HG02852 (cell line): ENCODE measurements around the gene TMEM145.
A peak's percentile ranks its signal among the peaks of the same experiment; 100 is the strongest.
"Not testable (repeated sequence)": the region's sequence is repeated elsewhere in the genome, so short reads cannot be mapped to it uniquely, and the experiment has no call there.

Experiments
- ATAC-seq: cut with Tn5 transposase; IDR thresholded peaks from one replicate; pipeline ENCODE4 v1.9.1; 2021; ENCODE audit warnings: mild to moderate bottlenecking, moderate library complexity; ENCODE audit not compliant: unreplicated experiment

The TMEM145 gene

DNA sequence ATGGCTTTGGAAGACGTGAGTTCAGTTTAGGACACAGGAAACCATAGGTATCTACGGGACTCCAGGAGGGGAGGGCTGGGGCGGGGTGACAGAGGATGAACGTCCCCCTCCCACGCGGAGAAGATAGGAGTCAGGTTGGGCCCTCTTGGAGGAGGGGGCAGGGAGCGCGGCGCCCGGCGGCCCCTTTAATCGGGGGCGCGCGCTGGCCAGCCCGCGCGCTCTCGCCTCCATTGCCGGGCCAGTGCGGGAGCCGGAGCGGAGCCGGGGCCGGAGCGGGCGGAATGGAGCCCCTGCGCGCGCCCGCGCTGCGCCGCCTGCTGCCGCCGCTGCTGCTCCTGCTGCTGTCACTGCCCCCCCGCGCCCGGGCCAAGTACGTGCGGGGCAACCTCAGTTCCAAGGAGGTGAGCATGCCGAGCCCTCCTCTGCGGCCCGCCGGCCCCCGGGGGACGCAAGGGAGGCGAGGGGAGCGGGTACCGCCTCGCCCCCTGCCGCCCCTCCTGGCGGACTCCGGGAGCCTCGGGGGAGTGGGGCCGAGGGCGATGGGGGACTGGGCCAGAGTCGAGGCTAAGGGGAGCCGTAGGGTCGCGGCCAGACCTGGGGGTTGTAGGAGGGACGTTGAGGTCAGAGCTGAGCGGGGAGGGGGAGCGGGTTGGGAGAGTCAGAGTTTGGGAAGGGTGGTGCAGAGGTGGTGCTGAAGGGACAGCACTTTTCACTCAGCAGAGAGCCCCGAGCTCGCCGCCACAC, at the start of gene TMEM145:
TSS of gene TMEM145 (plus strand) at position 214 of the 744 bp plus-strand sequence. CDS start at position 282, 68 bp downstream.
- no peak for ATAC-seq

DNA sequence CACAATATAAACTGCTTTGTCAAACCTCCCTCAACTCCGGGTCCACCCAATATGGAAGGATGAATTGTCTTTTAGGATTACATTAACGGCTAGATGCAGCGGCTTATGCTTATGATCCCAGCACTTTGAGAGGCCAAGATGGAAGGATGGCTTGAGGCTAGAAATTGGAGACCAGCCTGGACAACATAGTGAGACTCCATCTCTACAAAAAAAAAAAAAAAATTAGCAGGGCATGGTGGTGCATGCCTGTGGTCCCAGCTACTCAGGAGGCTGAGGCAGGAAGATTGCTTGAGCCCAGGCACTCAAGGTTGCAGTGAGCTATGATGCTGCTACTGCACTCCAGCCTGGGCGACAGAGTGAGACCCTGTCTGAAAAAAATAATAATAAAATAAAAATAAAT, 47.0 kb upstream of the TMEM145 start:
- not testable (repeated sequence) for ATAC-seq

DNA sequence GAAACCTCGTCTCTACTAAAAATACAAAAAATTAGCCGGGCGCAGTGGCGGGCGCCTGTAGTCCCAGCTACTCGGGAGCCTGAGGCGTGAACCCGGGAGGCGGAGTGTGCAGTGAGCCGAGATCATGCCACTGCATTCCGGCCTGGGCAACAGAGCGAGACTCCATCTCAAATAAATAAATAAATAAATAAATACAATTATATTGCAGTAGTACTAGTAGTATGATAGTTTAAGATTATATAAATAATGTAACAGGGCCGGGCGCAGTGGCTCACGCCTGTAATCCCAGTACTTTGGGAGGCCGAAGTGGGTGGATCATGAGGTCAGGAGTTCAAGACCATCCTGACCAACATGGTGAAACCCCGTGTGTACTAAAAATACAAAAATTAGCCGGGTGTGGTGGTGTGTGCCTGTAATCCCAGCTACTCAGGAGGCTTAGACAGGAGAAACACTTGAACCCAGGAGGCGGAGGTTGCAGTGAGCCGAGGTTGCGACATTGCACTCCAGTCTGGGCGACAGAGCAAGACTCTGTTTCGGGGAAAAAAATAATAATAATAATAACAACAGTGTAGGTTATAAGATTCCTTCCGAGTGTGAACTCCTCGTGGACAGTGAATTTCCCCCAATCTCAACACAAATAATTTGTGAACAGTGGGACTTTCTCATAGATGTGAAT, 46.0 kb upstream of the TMEM145 start:
- ATAC-seq: not testable (repeated sequence)

DNA sequence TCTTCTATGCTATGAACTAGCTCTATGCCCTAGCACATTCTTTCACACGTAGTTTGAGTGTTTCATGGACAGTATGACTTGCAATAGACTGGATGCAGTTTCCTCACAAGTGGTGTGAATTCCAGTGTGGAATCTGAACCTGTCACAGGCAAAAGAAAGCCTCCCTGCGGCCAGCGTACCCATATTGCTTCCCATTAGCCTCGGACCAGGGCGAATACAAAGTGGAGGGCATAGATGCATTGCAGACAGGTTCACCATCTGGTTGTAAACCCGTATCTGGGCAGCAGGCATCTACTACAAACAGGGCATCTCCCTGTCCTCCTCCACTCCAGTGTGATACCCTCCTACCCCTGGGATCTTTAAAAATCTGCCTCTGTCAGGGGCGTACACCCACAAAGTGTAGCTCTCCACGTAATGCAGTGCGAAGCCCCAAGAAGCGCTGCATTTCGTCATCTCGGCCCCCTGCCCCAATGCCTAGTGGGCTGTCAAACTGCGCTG, 45.4 kb upstream of the TMEM145 start:
- ATAC-seq: no peak

DNA sequence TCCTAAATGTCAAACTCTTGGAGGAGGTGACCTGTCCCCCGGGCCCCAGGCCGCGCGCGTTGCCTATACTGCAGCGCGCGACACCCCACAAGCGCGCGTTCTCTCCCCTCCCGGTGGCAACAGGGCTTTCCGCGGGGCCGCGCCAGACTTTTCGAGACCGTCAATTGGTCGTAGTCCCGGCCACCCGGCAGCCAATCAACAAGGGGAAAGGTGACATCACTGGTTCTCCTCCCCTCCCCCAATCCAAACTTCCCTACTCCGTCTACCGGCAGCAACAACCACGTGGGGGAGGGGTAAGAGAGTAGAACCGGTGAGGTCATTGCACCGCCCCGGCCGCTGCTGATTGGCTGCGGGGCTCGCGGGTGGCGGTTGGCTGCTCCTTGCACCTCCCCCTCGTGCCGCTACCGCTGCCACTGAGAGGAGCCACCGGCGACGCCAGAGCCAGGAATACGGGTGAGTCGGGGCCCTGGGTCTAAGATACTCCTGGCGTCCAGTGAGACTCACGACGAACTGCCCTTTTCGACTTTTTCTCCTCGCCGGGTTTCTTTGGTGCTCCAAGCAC, 44.9 kb upstream of the TMEM145 start:
- ATAC-seq: peak; percentile 46

DNA sequence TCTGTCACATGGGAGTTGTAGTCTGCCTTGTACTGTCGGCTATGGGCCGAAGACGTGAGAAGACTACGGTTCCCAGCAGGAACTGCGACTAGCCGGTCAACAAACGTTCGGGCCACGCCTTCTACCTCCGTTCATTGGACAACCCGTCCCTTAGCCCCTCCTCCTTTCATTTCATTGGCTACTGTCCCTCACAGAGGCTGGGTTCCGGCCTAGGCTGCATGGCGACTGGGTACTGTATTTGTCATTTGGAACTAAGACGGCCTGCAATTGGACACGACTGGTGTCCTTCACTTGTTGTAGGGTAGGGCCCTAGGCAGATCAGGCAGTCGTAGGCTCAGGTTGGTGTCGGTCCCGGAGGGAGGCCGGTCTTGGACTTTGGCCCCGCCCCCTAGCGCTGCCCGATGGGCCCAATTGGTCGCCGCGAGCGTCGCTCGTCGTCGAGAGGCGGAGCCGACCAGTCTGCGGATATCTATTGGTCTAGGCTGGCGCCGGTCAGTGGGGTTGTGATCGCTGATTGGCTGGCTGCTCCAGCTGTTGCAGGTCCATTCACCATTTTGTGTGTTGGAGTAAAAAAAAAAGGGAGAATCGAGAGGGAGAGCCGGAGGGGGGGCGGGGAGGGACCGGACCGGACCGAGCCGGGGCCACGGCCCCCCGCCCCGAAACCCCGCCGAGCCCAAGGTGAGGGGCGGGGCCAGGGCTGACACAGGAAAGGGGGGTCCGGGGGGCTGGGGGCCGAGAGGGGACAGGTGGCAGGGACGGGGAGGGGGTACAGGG, 44.2 kb upstream of the TMEM145 start, which contains the start of gene CIC:
TSS of gene CIC (plus strand) at position 549 of the 774 bp plus-strand sequence. CDS start 2,532 bp downstream, outside the sequence.
- peak; percentile 82 for ATAC-seq

DNA sequence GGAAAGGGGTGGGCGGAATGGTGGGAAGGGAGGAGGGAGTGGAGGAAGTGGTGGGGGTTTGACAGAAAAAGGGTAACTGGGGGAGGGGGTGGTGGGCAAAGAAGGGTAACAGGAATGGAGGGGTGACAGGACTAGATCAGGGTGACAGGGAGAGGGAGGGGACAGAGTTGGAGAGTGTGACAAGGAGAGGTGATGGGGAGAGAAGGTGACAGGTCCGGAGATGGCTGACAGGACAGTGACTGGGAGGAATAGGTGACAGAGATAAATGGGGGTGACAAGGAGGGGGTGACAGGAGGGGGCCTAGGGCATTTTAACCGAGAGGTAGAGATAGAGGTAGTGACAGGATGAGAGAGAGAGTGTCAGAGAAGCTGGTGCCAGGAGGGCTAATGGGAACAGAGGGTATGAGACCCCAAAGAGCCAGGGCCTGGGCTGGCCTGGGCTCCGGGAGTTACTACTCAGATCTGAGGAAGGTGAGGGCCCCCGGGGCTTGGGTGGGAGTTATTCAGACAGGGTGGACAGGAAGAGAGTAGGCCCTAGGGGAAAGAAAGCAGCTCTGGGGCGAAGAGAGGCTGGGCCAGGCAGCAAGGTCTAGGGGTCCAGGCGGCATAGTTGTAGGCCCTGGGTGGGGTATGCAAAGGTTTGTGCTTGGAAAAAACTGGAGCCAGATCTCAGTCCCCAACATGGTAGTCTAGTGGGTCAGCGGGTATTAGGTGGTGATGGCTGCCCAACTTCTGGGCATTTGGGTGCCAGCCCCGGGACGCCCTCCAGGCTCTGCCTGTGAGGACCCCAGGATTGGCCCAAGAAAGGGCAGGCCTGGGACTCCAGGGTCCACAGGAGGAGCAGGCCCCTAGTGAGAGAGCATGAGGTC, 43.4 kb upstream of the TMEM145 start:
- no peak for ATAC-seq

DNA sequence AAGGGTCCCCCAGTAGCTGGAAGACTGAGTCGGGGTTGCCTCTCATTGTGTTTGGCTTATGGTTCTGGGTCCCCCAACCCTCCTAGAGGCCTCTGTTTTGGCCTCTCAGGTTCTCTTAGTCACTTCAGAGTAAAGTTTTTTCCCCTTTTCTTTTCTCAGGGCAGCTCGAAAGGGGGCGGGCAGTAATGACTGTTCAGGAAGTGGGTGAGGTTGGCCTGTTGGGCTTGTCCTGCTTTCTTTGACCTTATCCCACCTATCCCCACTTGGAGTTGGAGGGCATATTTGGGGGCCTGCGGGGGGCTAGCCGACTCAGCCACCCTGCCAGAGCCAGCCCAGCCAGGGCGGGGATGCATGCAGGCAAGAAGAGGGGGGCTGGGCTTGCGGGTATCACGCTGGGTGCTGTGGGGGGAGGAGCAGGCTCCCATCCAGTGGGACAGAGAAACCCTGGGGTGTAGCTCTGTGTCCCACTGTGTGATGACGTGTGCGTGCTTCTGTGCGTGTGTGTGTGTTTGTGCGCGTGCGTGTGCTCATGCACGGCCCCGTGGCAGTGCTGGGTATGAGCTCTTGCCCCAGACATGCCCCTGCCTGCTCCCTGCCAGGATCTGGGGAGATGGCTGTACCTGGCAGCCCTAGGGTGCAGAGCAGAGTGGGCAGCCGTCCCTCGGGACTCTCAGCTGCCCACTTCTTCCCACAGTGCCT, 42.6 kb upstream of the TMEM145 start:
- no peak for ATAC-seq

DNA sequence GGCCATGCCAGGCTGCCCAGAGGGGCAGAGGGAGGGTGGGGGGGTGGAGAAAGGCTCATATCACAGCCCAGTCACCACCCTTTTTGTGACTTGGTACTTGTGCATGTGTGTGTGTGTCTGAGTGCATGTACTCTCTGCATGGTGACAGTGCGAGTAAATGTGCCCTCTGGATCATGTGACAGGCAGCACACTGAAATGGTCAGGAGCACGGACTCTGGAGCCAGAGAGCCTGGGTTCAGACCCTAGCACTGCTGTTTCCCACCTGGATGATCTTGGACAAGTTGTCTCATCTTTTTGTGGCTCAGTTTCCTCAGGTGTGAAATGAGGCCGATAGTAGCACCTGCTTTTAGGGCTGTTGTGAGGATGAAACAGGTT, 42.1 kb upstream of the TMEM145 start:
- no peak for ATAC-seq

DNA sequence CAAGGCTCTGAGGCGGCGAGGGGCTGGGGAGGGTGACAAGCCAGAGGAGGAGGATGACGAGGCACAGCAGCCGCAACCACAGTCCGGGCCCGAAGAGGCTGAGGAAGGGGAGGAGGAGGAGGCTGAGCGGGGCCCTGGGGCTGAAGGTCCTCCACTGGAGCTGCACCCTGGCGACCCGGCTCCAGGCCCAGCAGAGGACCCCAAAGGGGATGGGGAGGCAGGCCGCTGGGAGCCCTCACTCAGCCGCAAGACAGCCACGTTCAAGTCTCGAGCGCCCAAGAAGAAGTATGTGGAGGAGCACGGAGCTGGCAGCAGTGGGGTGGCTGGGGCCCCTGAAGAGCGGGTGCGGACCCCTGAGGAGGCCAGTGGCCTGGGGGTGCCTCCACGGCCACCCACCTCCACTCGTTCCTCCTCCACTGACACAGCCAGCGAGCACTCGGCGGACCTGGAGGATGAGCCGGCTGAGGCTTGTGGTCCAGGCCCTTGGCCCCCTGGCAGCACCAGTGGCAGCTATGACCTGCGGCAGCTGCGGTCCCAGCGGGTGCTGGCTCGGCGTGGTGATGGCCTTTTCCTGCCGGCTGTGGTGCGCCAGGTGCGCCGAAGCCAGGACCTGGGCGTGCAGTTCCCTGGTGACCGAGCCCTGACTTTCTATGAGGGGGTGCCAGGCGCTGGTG, 41.1 kb upstream of the TMEM145 start:
- no peak for ATAC-seq

DNA sequence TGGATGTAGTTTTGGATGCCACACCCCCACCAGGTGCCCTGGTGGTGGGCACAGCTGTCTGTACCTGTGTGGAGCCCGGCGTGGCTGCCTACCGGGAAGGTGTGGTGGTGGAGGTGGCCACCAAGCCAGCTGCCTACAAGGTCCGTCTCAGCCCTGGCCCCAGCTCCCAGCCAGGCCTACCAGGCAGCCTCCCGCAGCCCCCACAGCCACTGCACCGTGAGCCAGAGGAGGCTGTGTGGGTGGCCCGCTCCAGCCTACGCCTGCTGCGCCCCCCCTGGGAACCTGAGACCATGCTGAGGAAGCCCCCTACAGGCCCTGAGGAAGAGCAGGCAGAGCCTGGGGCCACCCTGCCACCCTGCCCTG, 40.6 kb upstream of the TMEM145 start:
- ATAC-seq: no peak

DNA sequence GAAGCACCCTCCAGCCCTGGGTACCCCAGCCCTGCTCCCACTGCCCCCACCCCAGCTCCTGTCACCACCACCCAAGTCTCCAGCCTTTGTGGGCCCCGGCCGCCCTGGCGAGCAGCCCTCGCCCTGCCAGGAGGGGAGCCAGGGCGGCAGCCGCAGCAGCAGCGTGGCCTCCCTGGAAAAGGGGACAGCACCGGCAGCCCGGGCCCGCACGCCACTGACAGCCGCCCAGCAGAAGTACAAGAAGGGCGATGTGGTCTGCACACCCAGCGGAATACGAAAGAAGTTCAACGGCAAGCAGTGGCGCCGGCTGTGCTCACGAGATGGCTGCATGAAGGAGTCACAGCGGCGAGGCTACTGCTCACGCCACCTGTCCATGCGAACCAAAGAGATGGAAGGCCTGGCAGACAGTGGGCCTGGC, 40.1 kb upstream of the TMEM145 start:
- ATAC-seq: no peak

DNA sequence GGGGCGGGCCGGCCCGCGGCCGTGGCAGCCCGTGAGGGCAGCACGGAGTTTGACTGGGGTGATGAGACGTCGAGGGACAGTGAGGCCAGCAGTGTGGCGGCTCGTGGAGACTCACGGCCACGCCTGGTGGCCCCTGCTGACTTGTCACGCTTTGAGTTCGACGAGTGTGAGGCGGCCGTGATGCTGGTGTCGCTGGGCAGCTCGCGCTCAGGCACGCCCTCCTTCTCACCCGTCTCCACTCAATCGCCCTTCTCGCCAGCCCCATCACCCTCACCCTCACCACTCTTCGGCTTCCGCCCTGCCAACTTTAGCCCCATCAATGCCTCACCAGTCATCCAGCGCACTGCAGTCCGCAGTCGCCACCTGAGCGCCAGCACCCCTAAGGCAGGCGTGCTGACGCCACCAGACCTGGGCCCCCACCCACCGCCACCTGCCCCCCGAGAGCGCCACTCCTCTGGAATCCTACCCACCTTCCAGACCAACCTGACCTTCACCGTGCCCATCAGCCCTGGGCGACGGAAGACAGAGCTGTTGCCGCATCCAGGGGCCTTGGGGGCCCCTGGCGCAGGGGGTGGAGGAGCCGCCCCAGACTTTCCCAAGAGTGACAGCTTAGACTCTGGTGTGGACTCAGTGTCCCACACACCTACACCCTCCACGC, 39.6 kb upstream of the TMEM145 start:
- ATAC-seq: no peak

DNA sequence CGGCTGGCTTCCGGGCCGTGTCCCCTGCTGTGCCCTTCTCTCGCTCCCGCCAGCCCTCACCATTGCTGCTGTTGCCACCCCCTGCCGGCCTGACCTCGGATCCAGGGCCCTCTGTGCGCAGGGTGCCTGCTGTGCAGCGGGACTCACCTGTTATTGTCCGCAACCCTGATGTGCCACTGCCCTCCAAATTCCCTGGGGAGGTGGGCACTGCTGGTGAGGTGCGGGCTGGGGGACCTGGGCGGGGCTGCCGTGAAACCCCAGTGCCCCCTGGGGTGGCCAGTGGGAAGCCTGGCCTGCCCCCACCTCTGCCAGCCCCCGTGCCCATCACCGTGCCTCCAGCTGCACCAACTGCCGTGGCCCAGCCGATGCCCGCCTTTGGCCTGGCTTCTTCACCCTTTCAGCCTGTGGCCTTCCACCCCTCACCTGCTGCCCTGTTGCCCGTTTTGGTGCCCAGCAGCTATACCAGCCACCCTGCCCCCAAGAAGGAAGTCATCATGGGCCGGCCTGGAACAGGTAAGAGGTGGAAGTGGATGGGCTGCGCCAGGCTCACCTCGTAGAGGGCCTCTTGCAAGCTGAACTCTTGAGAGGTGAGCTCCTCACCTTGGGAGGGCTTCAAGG, 38.9 kb upstream of the TMEM145 start:
- ATAC-seq: no peak

DNA sequence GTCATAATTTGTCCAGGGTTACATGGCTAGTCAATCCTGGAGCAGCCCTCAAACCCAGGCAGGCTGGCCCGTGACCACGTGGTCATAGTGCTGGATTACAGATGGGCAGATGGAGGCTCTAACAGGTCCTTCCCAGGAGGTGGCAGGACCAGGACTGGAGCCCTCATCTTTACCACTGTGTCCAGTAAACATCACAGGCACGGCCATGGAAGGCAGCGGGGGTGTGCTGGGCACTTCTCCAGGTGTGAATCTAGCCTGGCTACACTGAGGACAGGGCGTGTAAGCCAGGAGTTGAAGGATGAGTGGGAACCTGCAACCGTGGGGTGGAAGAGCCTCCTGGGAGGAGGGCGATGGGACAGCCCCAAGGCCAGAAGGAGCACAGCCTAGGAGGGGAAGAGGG, 38.0 kb upstream of the TMEM145 start:
- ATAC-seq: no peak

DNA sequence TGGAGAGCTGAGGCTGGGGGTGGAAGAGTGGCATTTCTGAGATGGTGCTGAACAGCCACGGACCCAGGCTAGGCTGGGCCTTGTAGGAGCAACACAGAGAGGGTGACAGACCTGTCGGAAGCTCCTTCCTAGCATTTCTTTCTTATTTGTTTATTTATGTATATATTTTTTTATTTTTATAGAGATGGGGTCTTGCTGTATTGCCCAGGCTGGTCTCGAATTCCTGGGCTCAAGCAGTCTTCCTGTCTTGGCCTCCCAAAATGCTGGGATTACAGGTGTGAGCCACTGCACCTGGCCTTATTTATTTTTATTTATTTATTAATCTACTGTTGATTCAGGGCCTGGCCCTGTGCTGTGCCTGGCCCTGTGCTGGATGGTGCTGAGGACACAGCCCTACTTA, 37.6 kb upstream of the TMEM145 start:
- no peak for ATAC-seq

DNA sequence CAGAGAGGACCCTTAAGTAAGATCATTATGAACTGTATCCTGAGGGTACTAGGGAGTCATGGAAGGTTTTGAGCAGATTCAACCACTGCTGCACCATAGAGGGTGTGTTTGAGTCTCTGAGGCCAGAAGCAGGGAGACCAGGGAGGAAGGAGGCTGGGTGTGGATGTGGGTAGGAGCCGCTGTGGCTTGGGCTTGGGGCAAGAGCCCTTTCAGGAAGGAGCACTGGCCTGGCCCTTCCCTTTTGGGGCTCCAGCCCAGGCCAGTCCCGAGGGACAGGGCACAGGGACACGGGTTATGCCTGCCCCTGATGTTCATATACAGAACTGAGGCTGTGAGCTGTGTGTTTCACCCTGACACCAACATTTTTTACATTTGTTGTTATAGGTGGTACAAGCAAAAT, 36.8 kb upstream of the TMEM145 start:
- no peak for ATAC-seq

DNA sequence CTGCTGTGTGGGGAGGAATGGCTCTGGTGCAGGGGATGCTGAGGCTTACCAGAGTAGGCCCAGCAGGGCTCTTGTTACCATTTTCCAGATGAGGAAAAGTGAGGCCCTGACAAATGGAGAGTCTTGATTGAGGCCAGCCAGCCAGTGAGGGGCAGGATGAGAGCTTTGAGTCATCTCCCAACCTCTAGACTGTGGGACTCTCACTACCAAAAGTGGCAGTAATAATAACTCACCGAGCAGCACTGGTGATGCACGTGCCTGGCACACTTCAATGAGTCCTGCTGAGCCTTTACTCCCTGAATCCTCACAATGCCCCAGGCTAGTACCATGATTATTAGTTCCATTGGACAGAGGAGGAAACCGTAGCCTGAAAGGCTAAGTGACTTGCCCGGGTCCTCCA, 36.3 kb upstream of the TMEM145 start:
- no peak for ATAC-seq
